Dedifferentiated amniotic fluid mesenchymal stem cell (primary cell): ENCODE measurements around the gene KLHL7.
"Not testable (repeated sequence)": the region's sequence is repeated elsewhere in the genome, so short reads cannot be mapped to it uniquely, and the experiment has no call there.

Experiments used
- DNase-seq: peaks from one replicate; pipeline ENCODE4 v3.0.0-alpha.2; 2016; ENCODE audit errors: extremely low spot score

The KLHL7 gene

DNA sequence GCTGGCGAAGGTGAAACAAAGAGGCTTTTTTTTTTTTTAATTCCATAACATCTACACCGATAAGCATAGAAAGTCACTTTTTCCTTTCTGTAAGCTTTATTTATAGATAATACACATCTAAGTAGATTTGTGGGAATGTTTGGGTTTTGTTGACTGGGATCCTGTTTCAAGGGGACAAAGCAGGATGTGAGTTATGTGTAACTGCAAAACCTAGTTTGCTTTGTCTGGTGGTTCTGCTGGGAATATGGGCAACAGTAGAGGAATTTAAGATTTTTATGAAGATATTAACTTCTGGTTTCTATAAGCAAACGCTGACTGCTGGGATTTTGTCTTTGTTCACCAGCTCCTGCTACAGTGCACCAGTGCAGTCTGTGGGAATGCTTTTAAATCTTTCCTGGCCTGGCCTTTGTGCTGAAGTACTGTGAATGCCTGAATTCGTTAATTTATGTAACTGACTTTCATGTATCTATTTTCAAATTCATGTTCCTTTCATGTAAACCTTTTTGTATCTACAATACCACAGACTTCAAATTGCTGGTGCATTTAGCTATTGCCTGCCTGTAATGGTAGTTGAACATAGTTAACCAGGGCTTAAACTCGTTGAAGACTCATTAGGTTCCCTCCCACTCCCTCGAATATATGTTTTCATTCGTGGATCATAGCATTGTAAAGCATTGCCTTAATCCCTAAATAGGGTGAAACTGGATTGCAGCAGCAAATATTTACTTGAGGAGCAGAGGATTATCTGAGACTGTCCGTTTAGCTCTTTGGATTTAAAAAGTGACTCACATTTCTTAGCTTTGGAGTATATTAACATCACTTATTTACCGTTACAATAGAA lies 1.5 kb downstream of the KLHL7 start:
- no peak for DNase-seq

- no peak for DNase-seq
Observed at GRCh38 chr7:23107781-23108180, 2.2 kb downstream of the KLHL7 start.

- no peak for DNase-seq
Observed at GRCh38 chr7:23108995-23109394, 3.4 kb downstream of the KLHL7 start.

GRCh38 chr7:23109470-23109869 lies 3.9 kb downstream of the KLHL7 start:
- DNase-seq: no peak

- DNase-seq: no peak
Observed at GRCh38 chr7:23114896-23115295, 9.3 kb downstream of the KLHL7 start.

GRCh38 chr7:23115991-23116390 lies 10.4 kb downstream of the KLHL7 start:
- DNase-seq: no peak

- no peak for DNase-seq
Observed at GRCh38 chr7:23117841-23118240, 12.3 kb downstream of the KLHL7 start.

DNA sequence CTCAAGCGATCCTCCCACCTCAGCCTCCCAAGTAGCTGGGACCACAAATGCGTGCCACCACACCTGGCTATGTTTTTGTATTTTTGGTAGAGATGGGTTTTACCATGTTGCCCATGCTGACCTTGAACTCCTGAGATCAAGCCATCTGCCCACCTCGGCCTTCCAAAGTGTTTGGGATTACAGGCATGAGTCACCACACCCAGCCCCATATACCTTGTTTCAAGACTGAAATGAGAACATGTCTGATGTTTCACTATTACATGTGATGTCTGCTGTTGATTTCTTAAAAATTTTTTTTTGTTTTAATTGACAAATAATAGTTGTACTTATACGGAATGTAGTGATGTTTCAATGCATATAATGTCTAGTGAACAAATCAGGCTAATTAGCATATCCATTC lies 14.5 kb downstream of the KLHL7 start:
- DNase-seq: no peak

- no peak for DNase-seq
Observed at GRCh38 chr7:23121165-23121564, 15.6 kb downstream of the KLHL7 start.

GRCh38 chr7:23123007-23123406 lies 17.4 kb downstream of the KLHL7 start:
- no peak for DNase-seq

GRCh38 chr7:23123465-23123864 lies 17.9 kb downstream of the KLHL7 start:
- no peak for DNase-seq

GRCh38 chr7:23129036-23129435 lies 23.5 kb downstream of the KLHL7 start:
- DNase-seq: no peak

DNA sequence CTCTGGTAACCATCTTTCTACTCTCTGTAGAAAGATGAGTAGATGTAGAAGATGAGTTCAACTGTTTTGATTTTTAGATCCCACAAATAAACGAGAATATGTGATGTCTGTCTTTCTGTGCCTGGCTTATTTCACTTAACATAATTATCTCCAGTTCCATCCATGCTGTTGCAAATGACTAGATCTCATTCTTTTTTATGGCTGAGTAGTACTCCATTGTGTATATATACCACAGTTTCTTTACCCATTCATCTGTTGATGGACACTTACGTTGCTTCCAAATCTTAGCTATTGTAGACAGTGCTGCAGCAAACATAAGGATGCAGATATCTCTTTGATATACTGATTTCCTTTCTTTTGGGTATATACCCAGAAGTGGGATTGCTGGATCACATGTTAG lies 26.2 kb downstream of the KLHL7 start:
- not testable (repeated sequence) for DNase-seq

DNA sequence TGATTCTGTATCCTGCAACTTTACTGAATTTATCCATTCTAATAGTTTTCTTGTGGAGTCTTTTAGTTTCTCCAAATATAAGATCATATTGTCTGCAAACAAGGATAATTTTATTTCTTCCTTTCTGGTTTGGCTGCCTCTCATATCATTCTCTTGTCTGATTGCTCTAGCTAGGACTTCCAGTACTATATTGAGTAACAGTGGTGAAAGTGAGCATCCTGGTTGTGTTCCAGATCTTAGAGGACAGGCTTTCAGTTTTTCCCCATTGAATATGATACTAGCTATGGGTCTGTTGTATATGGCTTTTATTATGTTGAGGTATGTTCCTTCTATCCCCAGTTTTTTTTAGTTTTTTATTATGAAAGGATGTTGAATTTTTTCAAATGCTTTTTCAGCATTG lies 28.2 kb downstream of the KLHL7 start:
- no peak for DNase-seq

GRCh38 chr7:23135755-23136154 lies 30.2 kb downstream of the KLHL7 start:
- DNase-seq: no peak

GRCh38 chr7:23136216-23136615 lies 30.6 kb downstream of the KLHL7 start:
- no peak for DNase-seq

DNA sequence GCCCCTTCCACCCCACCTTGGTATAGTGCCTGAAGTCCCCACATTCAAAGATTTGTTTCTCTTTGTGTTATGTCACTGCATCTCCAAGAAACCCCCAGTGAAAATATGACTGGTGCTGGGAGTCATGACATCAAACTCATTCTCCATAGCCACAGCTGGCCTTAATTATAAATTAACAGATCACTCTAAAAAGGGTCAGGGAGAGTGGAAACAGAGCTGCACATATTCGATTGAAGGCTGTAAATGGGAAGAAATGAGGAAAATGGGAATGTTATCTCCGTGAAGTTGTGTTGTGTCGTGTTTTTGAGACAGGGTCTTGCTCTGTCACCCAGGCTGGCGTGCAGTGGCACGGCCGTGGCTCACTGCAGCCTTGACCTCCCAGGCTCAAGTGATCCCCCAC lies 52.1 kb downstream of the KLHL7 start:
- no peak for DNase-seq

DNA sequence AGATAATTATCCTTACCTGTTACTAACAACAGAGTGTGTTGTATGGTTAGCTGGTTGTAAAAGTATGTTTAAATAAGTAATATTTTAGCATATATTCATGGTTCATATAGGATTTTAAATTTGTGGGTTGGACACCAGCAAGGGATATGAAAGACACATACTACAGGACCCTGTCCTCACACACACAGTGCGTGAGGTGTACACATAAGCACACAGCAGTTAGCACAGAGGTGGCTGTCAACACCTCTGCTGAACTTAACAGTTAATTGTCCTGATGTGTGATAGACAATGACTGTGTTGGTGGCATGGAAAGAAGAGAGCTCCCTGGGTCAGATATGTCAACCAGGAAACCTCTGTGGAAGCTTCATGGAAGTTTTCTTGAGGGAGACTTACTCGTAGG lies 53.0 kb downstream of the KLHL7 start:
- DNase-seq: no peak

- DNase-seq: no peak
Observed at GRCh38 chr7:23161482-23161881, 55.9 kb downstream of the KLHL7 start.

GRCh38 chr7:23164846-23165245 lies 59.3 kb downstream of the KLHL7 start:
- no peak for DNase-seq

DNA sequence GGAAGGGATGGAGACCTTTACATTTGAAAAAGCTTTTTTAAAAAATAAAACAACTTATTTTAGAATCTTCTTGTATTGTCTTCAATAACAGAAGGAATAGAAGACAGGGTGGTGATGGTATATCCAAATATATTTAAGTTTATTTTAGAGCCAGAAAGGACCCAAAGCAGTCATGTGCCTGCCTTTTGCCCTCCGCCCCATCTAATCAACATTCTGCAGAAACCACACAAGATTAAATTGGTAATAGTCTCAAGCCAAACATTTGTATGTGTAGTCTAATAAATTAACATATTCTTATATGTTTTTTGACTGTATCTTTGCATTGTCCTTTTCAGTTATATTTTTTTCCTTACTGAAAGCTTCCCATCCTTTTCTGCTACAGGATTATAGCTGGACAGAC lies 59.7 kb downstream of the KLHL7 start:
- no peak for DNase-seq

DNA sequence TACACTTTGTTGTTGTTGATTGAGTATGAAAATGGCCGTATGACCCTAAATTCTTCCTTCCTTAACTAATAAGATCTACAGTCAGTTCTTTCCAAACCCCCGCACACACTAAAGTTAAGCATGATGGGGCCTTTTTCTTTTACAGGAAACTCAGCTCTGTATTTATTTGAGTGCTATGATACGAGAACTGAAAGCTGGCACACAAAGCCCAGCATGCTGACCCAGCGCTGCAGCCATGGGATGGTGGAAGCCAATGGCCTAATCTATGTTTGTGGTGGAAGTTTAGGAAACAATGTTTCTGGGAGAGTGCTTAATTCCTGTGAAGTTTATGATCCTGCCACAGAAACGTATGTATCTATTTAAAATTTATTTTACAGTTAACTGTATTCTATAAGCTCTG lies 62.1 kb downstream of the KLHL7 start:
- DNase-seq: no peak

GRCh38 chr7:23168111-23168885 lies 62.7 kb downstream of the KLHL7 start:
- DNase-seq: no peak
